ENCODE data around the gene GNAS.
"Not testable (repeated sequence)": the region's sequence is repeated elsewhere in the genome, so short reads cannot be mapped to it uniquely, and the experiment has no call there.

Gene GNAS

DNA sequence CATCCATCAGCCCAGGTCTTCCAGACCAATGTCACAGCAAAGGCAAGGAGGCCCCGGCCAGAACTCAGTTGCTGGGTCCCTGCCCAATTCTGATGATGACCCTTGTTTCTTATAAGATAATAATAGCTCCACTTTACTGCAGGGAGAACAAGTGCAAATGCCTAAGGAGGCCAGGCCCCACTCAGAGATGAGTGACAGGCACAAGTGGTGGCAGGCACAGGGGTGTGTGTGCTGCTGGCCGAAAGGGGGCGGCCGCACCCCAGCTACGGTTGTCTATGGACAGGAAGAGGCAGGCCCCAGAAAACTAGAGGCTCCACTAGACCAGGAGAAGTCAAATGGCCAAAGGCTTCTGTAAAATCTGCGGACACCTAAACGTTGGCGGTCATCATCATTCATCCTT lies 30.4 kb upstream of the GNAS start:
- Mint-ChIP-seq H3K4me3 (no peak overlapping the region), H3K27me3 (peaks cover under 1% of the 10 kb centered on the region), H3K27ac (no peak overlapping the region), H3K4me1 (no peaks in the 10 kb centered on the region), H3K9me3 (peaks cover 3% of the 10 kb centered on the region), H3K36me3 (peaks cover 16% of the 10 kb centered on the region)
- no peak for ATAC-seq

- no peak for ATAC-seq
- Mint-ChIP-seq H3K4me3 (no peak overlapping the region), H3K4me1 (no peaks in the 10 kb centered on the region), H3K27me3 (no peaks in the 10 kb centered on the region), H3K9me3 (peaks cover 3% of the 10 kb centered on the region), H3K36me3 (peaks cover 16% of the 10 kb centered on the region), H3K27ac (no peak overlapping the region)
Measured at GRCh38 chr20:58822748-58823730, 29.5 kb upstream of the GNAS start.

DNA sequence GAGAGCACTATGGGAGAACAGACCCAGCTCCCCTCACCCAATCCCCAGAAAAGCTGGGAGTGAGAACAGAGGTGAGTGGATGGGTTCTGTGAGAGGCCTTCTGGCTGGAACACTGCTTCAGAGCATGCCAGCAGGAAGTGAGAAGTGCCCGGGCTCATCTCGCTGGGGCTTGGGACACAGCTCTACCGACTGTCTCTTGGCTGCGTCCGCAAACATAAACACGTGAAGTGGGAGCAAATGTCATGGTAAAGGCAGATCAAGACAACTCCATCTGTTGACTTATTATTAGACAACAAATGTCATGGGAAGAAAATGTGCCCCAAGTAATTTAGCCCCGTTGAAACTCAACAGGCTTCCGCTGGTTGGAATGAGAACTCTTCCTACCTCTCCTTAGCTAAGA lies 27.7 kb upstream of the GNAS start:
- no peak overlapping the region for H3K27ac Mint-ChIP-seq
- peaks cover 16% of the 10 kb centered on the region for H3K36me3 Mint-ChIP-seq
- no peaks in the 10 kb centered on the region for H3K27me3 Mint-ChIP-seq
- no peak overlapping the region for H3K4me3 Mint-ChIP-seq
- H3K9me3 Mint-ChIP-seq = peaks cover 6% of the 10 kb centered on the region
- H3K4me1 Mint-ChIP-seq = no peaks in the 10 kb centered on the region
- ATAC-seq = no peak

- Mint-ChIP-seq H3K4me3 (no peak overlapping the region), H3K4me1 (no peaks in the 10 kb centered on the region), H3K27ac (no peak overlapping the region), H3K9me3 (peaks cover 11% of the 10 kb centered on the region), H3K27me3 (no peaks in the 10 kb centered on the region), H3K36me3 (peaks cover 15% of the 10 kb centered on the region)
- no peak for ATAC-seq
Measured at GRCh38 chr20:58825450-58825849, 27.1 kb upstream of the GNAS start.

DNA sequence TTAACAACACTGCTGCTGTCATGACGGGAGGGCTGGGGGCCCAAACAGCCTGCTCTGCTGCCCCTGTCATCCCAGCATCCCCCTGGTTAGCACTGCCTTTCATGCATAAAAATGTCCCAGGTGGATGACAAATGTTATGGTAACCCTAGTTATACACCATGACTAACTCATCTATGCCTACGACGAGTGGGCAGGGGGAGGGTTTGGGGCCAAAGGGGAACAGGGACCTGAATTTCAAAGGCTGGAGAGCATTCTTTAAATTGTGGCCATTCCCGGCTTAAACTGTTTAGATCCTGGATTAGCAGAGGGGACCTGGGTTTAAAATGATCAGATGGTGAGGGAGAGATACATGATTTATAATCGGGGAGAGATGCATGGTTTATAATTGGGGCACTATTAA lies 26.2 kb upstream of the GNAS start:
- Mint-ChIP-seq H3K4me1 (no peaks in the 10 kb centered on the region), H3K27ac (no peak overlapping the region), H3K36me3 (peaks cover 7% of the 10 kb centered on the region), H3K9me3 (peaks cover 12% of the 10 kb centered on the region), H3K27me3 (no peaks in the 10 kb centered on the region), H3K4me3 (no peak overlapping the region)
- ATAC-seq = no peak

DNA sequence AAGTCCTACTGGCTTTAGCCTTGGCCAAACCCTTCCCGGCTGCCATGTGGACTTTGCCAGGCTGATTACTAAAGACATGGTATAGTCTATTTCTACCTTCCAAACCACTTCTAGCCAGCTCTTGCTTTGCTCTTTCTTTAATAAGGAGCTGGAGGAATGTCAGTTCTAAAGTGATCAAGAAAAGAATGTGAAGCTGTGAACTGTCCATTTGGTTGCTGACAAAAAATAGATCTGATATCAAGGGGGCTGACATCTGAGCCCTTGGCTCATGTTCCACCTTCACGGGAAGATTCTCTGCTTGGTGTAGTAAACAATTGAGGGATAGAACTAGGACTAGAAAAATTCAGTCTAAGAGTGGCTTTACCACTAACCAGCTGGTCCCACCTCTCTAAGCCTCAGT lies 24.4 kb upstream of the GNAS start:
- no peak overlapping the region for H3K27ac Mint-ChIP-seq
- H3K4me1 Mint-ChIP-seq = no peaks in the 10 kb centered on the region
- no peak for ATAC-seq
- peaks cover 5% of the 10 kb centered on the region for H3K36me3 Mint-ChIP-seq
- peaks cover 10% of the 10 kb centered on the region for H3K9me3 Mint-ChIP-seq
- no peak overlapping the region for H3K4me3 Mint-ChIP-seq
- no peaks in the 10 kb centered on the region for H3K27me3 Mint-ChIP-seq

- peaks cover 10% of the 10 kb centered on the region for H3K9me3 Mint-ChIP-seq
- H3K27me3 Mint-ChIP-seq, H3K4me1 Mint-ChIP-seq, H3K4me3 Mint-ChIP-seq, ATAC-seq, H3K36me3 Mint-ChIP-seq, H3K27ac Mint-ChIP-seq: not testable (repeated sequence)
Measured at GRCh38 chr20:58828804-58829203, 23.7 kb upstream of the GNAS start.

DNA sequence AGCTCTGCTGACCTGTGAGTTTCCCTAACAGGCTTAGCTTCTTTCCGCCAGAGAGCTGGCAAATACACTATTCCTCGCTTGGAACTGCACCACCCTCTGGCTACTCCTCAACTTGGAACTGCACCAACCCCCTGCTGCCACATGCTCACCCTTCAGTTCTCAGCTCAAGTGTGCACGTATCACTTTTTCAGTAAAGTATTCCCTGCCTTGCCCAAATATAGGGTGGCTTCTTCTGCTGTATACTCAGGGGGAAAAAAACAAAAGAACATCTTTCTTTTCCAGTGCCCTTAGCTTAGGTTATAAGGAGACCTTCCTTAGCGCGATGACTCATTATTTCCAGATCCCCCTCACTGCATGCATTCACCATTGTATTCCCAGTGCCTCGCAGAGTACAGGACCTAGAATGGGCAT lies 23.0 kb upstream of the GNAS start:
- Mint-ChIP-seq H3K27me3 (no peaks in the 10 kb centered on the region), H3K36me3 (peaks cover 5% of the 10 kb centered on the region), H3K9me3 (peaks cover 10% of the 10 kb centered on the region), H3K4me1 (no peaks in the 10 kb centered on the region), H3K4me3 (no peak overlapping the region), H3K27ac (no peak overlapping the region)
- ATAC-seq = no peak

GRCh38 chr20:58832457-58832856 lies 20.1 kb upstream of the GNAS start:
- no peak overlapping the region for H3K27ac Mint-ChIP-seq
- no peak for ATAC-seq
- H3K27me3 Mint-ChIP-seq = peaks cover 14% of the 10 kb centered on the region
- H3K4me1 Mint-ChIP-seq = no peaks in the 10 kb centered on the region
- H3K4me3 Mint-ChIP-seq = no peak overlapping the region
- peaks cover 5% of the 10 kb centered on the region for H3K36me3 Mint-ChIP-seq
- H3K9me3 Mint-ChIP-seq = peaks cover 10% of the 10 kb centered on the region

DNA sequence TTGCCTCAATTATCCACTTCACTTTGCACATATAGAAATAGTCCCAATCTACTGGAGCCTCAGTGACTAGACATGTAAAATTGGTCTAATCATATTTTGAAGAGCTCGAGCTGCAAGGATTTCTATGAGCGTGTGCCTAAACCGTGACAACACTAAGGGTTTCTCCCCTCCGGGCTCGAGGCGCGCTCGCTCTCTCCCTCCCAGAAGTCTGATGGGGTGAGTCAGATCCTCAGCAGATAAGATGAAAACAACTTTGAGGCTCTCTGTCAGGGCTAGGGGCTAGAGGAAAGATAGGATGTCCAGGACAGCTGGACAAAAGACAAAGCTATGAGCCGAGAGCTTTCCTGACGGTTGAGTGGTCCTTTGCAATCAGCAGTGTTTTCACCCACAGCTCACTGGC lies 18.6 kb upstream of the GNAS start:
- H3K4me3 Mint-ChIP-seq = no peak overlapping the region
- ATAC-seq = no peak
- no peak overlapping the region for H3K27ac Mint-ChIP-seq
- peaks cover 3% of the 10 kb centered on the region for H3K36me3 Mint-ChIP-seq
- H3K27me3 Mint-ChIP-seq = peaks cover 14% of the 10 kb centered on the region
- H3K4me1 Mint-ChIP-seq = no peaks in the 10 kb centered on the region
- H3K9me3 Mint-ChIP-seq = peaks cover 10% of the 10 kb centered on the region

DNA sequence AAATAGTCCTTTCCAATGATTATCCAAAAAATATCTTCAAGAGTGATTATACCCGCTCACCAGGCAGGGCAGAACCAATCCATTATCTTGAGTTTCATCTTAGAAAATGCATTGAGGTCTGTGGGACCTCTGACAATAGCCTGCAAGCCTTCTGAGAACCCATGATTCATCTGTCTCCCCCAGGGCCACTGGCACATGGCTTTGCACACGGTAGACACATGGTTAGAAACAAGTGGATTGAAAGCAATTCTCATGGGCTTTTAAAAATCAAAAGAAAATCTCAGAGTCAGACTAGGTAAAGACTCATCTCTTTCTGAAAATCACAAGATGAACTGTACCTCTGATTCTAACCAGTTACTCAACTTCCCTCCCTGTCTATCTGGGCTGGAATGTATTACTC lies 17.3 kb upstream of the GNAS start:
- no peak overlapping the region for H3K27ac Mint-ChIP-seq
- peaks cover 24% of the 10 kb centered on the region for H3K27me3 Mint-ChIP-seq
- H3K36me3 Mint-ChIP-seq = no peaks in the 10 kb centered on the region
- ATAC-seq = no peak
- peaks cover 9% of the 10 kb centered on the region for H3K4me1 Mint-ChIP-seq
- H3K4me3 Mint-ChIP-seq = no peak overlapping the region
- H3K9me3 Mint-ChIP-seq = peaks cover 5% of the 10 kb centered on the region

GRCh38 chr20:58836616-58837204 lies 15.8 kb upstream of the GNAS start:
- Mint-ChIP-seq H3K27me3 (peaks cover 39% of the 10 kb centered on the region), H3K4me1 (peaks cover 17% of the 10 kb centered on the region), H3K4me3 (no peak overlapping the region), H3K36me3 (no peaks in the 10 kb centered on the region), H3K27ac (no peak overlapping the region), H3K9me3 (no peaks in the 10 kb centered on the region)
- no peak for ATAC-seq

GRCh38 chr20:58837717-58838116 lies 14.8 kb upstream of the GNAS start:
- Mint-ChIP-seq H3K4me1 (peaks cover 17% of the 10 kb centered on the region), H3K9me3 (no peaks in the 10 kb centered on the region), H3K4me3 (no peak overlapping the region), H3K27ac (no peak overlapping the region), H3K36me3 (no peaks in the 10 kb centered on the region), H3K27me3 (peaks cover 44% of the 10 kb centered on the region)
- ATAC-seq = no peak

- Mint-ChIP-seq H3K27me3 (peaks cover 47% of the 10 kb centered on the region), H3K27ac (no peak overlapping the region), H3K9me3 (no peaks in the 10 kb centered on the region), H3K4me1 (peaks cover 17% of the 10 kb centered on the region), H3K36me3 (no peaks in the 10 kb centered on the region), H3K4me3 (no peak overlapping the region)
- ATAC-seq = no peak
Measured at GRCh38 chr20:58838174-58838573, 14.3 kb upstream of the GNAS start.

DNA sequence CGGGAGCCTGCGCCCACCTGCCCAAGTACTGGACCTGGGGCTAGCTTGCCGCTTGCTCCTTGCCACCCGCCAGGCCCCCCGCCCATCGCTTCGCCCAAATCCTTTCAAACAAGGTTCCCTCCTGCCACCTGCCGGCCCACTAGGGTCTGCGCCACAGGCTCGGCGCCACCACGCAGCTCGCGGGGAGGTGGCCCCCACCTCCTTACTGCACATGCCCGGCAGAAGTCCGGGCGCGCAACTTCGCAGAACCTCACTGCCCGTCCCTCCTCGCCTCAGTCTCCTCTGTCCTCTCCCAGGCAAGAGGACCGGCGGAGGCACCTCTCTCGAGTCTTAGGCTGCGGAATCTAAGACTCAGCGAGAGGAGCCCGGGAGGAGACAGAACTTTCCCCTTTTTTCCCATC lies 13.0 kb upstream of the GNAS start:
- no peak overlapping the region for H3K27ac Mint-ChIP-seq
- no peaks in the 10 kb centered on the region for H3K36me3 Mint-ChIP-seq
- no peak overlapping the region for H3K4me3 Mint-ChIP-seq
- peaks cover 60% of the 10 kb centered on the region for H3K27me3 Mint-ChIP-seq
- ATAC-seq = no peak
- peaks cover 17% of the 10 kb centered on the region for H3K4me1 Mint-ChIP-seq
- H3K9me3 Mint-ChIP-seq = no peaks in the 10 kb centered on the region

Data from stimulated activated memory B cell treated with anti-CD40 and anti-IgM and Interleukin-4, amounts not matched to agents 10 μg/mL and 1 μg/mL and 100 μg/mL, for 72 hours (primary cell).